GM12891 (cell line): Measurements from ENCODE around the gene VWF.

Source experiments
- POLR2A ChIP-seq: IDR thresholded peaks from 2 replicates; pipeline ENCODE4 v1.6.1; 2011; ENCODE audit warnings: low read depth, low read length, control low read depth
- POU2F2 ChIP-seq: IDR thresholded peaks from 2 replicates; pipeline ENCODE4 v1.6.1; 2011; ENCODE audit warnings: low read depth, mild to moderate bottlenecking, control low read depth, low read length, moderate library complexity
- SPI1 ChIP-seq: IDR thresholded peaks from 2 replicates; pipeline ENCODE4 v1.6.1; 2011; ENCODE audit warnings: low read depth, low read length, control low read depth
- TAF1 ChIP-seq: IDR thresholded peaks from 2 replicates; pipeline ENCODE4 v1.6.1; 2011; ENCODE audit warnings: low read depth, low read length, control low read depth

DNA sequence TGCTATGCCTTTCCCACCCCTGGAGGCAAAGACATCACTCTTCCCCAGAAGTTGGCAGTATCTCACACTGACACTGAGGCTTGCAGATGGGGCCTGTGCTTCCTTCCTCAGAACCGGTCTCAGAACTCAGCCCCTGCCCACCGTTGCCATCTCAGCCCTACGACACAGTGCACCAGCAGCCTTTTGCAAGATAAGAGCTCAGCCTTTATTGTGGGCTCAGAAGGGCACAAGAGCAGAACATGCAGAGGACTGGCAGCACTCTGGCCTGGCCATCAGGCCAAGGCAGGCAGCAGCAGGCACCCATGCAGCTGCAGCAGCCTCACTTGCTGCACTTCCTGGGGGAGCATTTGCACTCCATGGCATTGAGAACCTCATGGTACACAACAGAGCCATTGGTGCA, 175.8 kb downstream of the VWF start:
- TF ChIP-seq POLR2A (no peak), TAF1 (no peak), SPI1 (no peak), POU2F2 (no peak)
